Right atrium auricular region (tissue), 2 donors: Measurements from ENCODE around the gene TAS2R1. TPM values are rescaled to one million over a fixed set of nuclear protein-coding genes. Genes with fewer than 3 reads are reported as not detected.

Source experiments
- DNase-seq: peaks from one replicate; pipeline ENCODE4 v3.0.0-alpha.2; 2019; ENCODE audit warnings: low spot score
- H3K27ac ChIP-seq, 2 donors: fragments of 200-600 bp; sonication (generic); 1 replicate in 1 of 2; 2 replicates in 1 of 2; pipeline ENCODE4 v1.5.1; 2016 to 2019
- H3K27me3 ChIP-seq, 2 donors: fragments of 200-600 bp; sonication (generic); one replicate each; pipeline versions ENCODE4 v1.5.1 to v1.6.0; 2017 to 2019
- H3K36me3 ChIP-seq: fragments of 200-600 bp; sonication (generic); one replicate; pipeline ENCODE4 v1.5.1; 2016
- H3K4me1 ChIP-seq, 2 donors: fragments of 200-600 bp; sonication (generic); one replicate each; pipeline versions ENCODE4 v1.5.1 to v1.6.0; 2017 to 2019
- H3K4me3 ChIP-seq, 2 donors: fragments of 200-600 bp; sonication (generic); 1 replicate in 1 of 2; 2 replicates in 1 of 2; pipeline ENCODE4 v1.5.1; 2017 to 2019; ENCODE audit warnings: mild to moderate bottlenecking in 1 of 2, moderate library complexity in 1 of 2
- H3K9me3 ChIP-seq, 2 donors: fragments of 200-600 bp; sonication (generic); one replicate each; pipeline ENCODE4 v1.5.1; 2019
- total RNA-seq, 2 donors: library from RNA; depleted of rRNA; stranded (reverse); fragments of >200 nt; gene quantifications; one replicate each; pipeline ENCODE4 v1.1.0, GENCODE V29; 2016
- TF ChIP-seq, protein P1 (sequence below), 2 donors: fragments of 200-600 bp; sonication (generic); IDR thresholded peaks; one replicate each; pipeline ENCODE4 v1.5.1; 2019; ENCODE audit warnings: antibody characterized with exemption in 2 of 2

TAS2R1 gene
- total RNA-seq, 2 donors from 2014 or later: not detected

DNA sequence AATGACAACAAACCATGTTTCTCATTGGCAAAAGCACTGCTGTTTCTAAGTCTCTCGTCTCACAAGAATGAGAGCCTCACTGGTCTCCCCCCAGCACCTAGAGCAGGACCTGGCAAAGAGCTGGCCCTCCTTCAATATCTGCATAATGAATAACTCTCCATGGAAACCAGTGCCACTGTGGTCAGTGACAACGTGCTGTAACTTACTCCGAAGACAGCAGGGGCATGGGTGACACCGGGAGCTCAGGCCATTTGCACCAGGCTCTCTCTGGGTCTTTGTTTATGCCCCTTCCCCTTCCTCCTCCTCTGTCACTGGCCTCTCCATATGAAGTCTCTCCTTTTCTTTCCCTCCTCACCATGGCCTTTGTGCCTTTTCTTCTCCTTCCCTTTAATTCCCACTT, 33.3 kb downstream of the TAS2R1 start:
- DNase-seq: no peak
- H3K27ac ChIP-seq: no peak overlapping the region
- TF ChIP-seq, protein P1, sequence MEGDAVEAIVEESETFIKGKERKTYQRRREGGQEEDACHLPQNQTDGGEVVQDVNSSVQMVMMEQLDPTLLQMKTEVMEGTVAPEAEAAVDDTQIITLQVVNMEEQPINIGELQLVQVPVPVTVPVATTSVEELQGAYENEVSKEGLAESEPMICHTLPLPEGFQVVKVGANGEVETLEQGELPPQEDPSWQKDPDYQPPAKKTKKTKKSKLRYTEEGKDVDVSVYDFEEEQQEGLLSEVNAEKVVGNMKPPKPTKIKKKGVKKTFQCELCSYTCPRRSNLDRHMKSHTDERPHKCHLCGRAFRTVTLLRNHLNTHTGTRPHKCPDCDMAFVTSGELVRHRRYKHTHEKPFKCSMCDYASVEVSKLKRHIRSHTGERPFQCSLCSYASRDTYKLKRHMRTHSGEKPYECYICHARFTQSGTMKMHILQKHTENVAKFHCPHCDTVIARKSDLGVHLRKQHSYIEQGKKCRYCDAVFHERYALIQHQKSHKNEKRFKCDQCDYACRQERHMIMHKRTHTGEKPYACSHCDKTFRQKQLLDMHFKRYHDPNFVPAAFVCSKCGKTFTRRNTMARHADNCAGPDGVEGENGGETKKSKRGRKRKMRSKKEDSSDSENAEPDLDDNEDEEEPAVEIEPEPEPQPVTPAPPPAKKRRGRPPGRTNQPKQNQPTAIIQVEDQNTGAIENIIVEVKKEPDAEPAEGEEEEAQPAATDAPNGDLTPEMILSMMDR (IDR thresholded peaks at IDR 0.05): no peak

DNA sequence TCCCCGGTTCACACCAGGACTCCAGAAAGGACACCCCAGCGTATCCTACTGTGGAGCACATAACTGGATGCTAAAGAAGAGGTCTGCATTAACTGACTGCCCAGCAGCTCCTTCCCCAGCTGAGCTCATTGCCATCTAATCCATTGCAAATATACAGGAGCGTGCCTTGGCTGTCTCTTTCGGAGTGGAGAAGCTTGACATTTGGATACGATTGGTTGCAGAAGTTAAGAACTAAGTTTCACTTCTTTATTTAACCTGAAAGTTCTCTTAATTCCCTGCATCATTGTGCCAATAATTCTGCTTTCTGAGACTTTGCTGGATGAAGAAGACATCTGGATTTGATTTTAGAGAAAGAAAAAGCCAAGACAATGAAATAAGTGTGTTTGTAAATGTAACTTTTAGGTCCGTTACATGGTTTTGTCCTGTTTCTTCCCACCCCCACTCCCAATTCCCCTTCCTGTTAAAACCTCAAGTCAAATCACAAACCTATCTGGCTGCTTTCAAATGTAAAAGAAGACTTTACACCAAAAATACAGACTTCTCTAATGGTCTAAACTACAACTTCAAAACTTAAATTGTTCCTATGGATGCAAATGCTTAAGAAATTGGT, 33.9 kb downstream of the TAS2R1 start:
- Histone ChIP-seq H3K4me3 (no peak overlapping the region), H3K4me1 (no peaks in the 10 kb centered on the region), H3K27ac (no peak overlapping the region), H3K9me3 (no peaks in the 10 kb centered on the region), H3K36me3 (no peaks in the 10 kb centered on the region), H3K27me3 (no peaks in the 10 kb centered on the region)
- TF ChIP-seq, protein P1 (IDR thresholded peaks at IDR 0.05): no peak
- DNase-seq: no peak

More for the DNA sequence above, 33.3 kb downstream of the TAS2R1 start:
- Histone ChIP-seq H3K9me3 (no peaks in the 10 kb centered on the region), H3K27me3 (no peaks in the 10 kb centered on the region), H3K36me3 (no peaks in the 10 kb centered on the region), H3K4me1 (no peaks in the 10 kb centered on the region), H3K4me3 (no peak overlapping the region)

DNA sequence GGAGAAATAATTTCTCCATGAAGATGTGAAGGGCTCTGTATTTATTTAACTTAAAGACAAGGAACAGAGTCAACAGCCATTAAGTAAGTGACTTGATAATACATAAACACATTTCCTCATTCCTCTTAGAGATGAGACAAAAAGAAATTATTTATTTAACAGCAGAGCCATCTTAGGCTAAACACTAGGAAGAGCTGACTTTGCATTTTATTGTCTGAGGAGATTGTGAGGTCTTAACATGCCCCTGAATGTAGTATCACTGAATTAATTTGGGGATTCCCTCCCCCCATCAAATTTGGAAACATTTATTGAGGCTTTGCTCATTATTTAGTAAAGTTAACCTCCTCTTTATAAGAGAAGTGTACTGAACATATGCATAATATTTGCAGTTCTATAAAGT, 35.2 kb downstream of the TAS2R1 start:
- H3K27me3 ChIP-seq: no peaks in the 10 kb centered on the region
- no peaks in the 10 kb centered on the region for H3K9me3 ChIP-seq
- TF ChIP-seq, protein P1 (IDR thresholded peaks at IDR 0.05): no peak
- H3K4me3 ChIP-seq: no peak overlapping the region
- no peak overlapping the region for H3K27ac ChIP-seq
- H3K36me3 ChIP-seq: no peaks in the 10 kb centered on the region
- no peak for DNase-seq
- H3K4me1 ChIP-seq: no peaks in the 10 kb centered on the region

DNA sequence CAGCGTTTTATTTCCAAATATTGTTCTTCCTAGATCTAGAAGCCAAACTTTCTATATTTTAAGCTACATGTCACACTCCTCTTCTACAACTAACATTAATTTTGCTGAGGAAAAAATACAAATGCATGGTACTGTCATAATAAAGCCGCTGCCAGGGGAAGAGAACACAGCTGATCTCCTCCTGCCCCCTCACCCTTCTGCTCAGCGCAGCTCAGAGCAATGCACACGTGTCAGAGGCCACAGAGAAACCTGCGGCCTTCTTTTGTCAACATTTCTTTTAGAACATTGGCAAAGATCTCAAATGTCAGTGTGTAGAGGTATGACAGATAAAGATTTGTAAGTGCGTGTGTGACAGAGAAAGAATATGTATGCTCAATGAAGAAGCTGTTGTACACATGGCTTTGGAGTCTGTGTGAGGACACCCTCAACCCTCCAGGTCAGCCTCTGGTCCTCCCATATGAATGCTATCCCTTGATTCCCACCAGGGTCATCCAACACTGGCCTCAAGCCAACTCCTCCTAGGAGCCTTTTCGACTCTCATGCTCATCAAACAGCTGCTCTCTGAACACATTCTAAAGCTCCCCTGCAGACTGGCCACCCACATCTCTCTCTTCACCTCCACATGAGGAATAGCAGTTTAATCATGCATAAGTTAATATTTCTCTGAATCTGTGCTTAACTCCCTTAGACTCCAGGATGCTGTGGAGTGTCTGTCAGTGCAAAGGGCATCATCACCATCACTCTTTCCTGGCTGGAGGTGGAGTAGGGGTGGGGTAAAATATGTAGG, 40.9 kb downstream of the TAS2R1 start:
- no peak for DNase-seq
- no peaks in the 10 kb centered on the region for H3K36me3 ChIP-seq
- H3K4me1 ChIP-seq: no peaks in the 10 kb centered on the region
- TF ChIP-seq, protein P1 (IDR thresholded peaks at IDR 0.05): no peak
- no peaks in the 10 kb centered on the region for H3K9me3 ChIP-seq
- H3K27me3 ChIP-seq: no peaks in the 10 kb centered on the region
- H3K4me3 ChIP-seq: no peak overlapping the region
- no peak overlapping the region for H3K27ac ChIP-seq

DNA sequence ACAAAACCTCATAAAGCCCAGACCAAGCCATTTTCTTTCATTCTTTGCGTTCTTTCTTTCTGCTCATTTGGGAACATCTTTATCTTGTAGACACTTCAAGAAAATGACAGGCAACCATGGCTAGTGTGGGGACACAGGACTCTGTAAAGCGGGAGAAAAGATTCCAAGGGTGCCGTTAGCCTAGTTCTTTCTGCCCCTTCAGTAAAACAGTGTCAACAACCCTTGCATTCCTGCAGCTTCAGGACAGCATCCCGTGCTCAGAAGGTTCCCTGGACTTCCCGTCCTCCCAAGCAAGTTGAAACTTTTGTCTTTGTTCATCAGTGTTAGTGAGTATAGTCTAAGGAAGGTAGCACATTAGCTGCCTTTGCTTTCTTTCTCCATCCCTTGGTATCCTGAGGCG, 41.9 kb downstream of the TAS2R1 start:
- H3K36me3 ChIP-seq: no peaks in the 10 kb centered on the region
- TF ChIP-seq, protein P1 (IDR thresholded peaks at IDR 0.05): no peak
- H3K4me1 ChIP-seq: no peaks in the 10 kb centered on the region
- H3K4me3 ChIP-seq: no peak overlapping the region
- H3K27me3 ChIP-seq: no peaks in the 10 kb centered on the region
- DNase-seq: no peak
- H3K9me3 ChIP-seq: no peaks in the 10 kb centered on the region
- H3K27ac ChIP-seq: no peak overlapping the region
